Hepatocyte (in vitro differentiated cells): ENCODE data around the gene LAMC2. TPM values are rescaled to one million over a fixed set of nuclear protein-coding genes. Genes with fewer than 3 reads are reported as not detected.

Source experiments
- DNase-seq: peaks from one replicate; pipeline ENCODE4 v3.0.0-alpha.2; 2016; ENCODE audit warnings: low spot score
- H2AFZ ChIP-seq: fragments of 200-600 bp; sonication (generic); 2 replicates; pipeline ENCODE4 v1.6.0; 2016; ENCODE audit warnings: antibody characterized with exemption, mild to moderate bottlenecking
- H3K27ac ChIP-seq: fragments of 200-600 bp; sonication (generic); 2 replicates; pipeline ENCODE4 v1.5.1; 2016; ENCODE audit warnings: mild to moderate bottlenecking
- H3K27me3 ChIP-seq: fragments of 200-600 bp; sonication (generic); 2 replicates; pipeline ENCODE4 v1.6.1; 2016
- H3K36me3 ChIP-seq: fragments of 200-600 bp; sonication (generic); replicated peaks from 2 replicates; pipeline ENCODE4 v1.5.1; 2016; ENCODE audit warnings: low read depth; ENCODE audit not compliant: insufficient read depth
- H3K4me1 ChIP-seq: fragments of 200-600 bp; sonication (generic); 2 replicates; pipeline ENCODE4 v1.5.1; 2016; ENCODE audit warnings: mild to moderate bottlenecking, moderate library complexity; ENCODE audit not compliant: insufficient read depth
- H3K4me2 ChIP-seq: fragments of 200-600 bp; sonication (generic); 2 replicates; pipeline ENCODE4 v1.6.0; 2016
- H3K4me3 ChIP-seq: fragments of 200-600 bp; sonication (generic); 2 replicates; pipeline ENCODE4 v1.5.1; 2016; ENCODE audit warnings: mild to moderate bottlenecking
- H3K79me2 ChIP-seq: fragments of 200-600 bp; sonication (generic); 2 replicates; pipeline ENCODE4 v1.6.0; 2017; ENCODE audit warnings: mild to moderate bottlenecking
- H3K9me2 ChIP-seq: fragments of 200-600 bp; sonication (generic); replicated peaks from 2 replicates; pipeline ENCODE4 v1.6.0; 2017; ENCODE audit warnings: mild to moderate bottlenecking; ENCODE audit not compliant: insufficient read depth
- H3K9me3 ChIP-seq: fragments of 200-600 bp; sonication (generic); 2 replicates; pipeline ENCODE4 v1.5.1; 2016; ENCODE audit warnings: low read depth, mild to moderate bottlenecking
- H4K20me1 ChIP-seq: fragments of 200-600 bp; sonication (generic); 2 replicates; pipeline ENCODE4 v1.6.0; 2016; ENCODE audit warnings: mild to moderate bottlenecking; ENCODE audit not compliant: insufficient read depth, poor library complexity, severe bottlenecking
- CTCF ChIP-seq: fragments of 200-600 bp; sonication (generic); IDR thresholded peaks from 2 replicates; pipeline ENCODE4 v1.5.1; 2016; ENCODE audit warnings: antibody characterized with exemption, mild to moderate bottlenecking; ENCODE audit not compliant: poor library complexity
- EZH2 ChIP-seq: fragments of 200-600 bp; sonication (generic); IDR thresholded peaks from 2 replicates; pipeline ENCODE4 v1.6.1; 2016; ENCODE audit warnings: antibody characterized with exemption, mild to moderate bottlenecking, borderline replicate concordance
- EZH2phosphoT487 ChIP-seq: fragments of 200-600 bp; sonication (generic); IDR thresholded peaks from one replicate; pipeline ENCODE4 v1.6.1; 2018; ENCODE audit warnings: antibody characterized with exemption, mild to moderate bottlenecking, low read depth, moderate library complexity; ENCODE audit not compliant: unreplicated experiment, severe bottlenecking
- WGBS: methylation state at CpG from one replicate; pipeline ENCODE4 v1.1.6; 2016; ENCODE audit warnings: low lambda C conversion rate; ENCODE audit errors: missing lambda C conversion rate; 5-methylcytosine and 5-hydroxymethylcytosine counted together
- polyA plus RNA-seq: library from polyadenylated mRNA; unstranded; fragments of >200 nt; fragmentation: Nextera tagmentation; extraction: Ambion mirVana; gene quantifications from 2 replicates; pipeline ENCODE4 v1.2.1, GENCODE V29; 2016
- total RNA-seq: library from RNA; depleted of rRNA; stranded (reverse); fragments of >200 nt; gene quantifications from 2 replicates; pipeline ENCODE4 v1.2.3, GENCODE V29; 2014

The LAMC2 gene
- total and polyA plus RNA-seq, 2 experiments from 2014 or later: 45.3 to 76.3 TPM

GRCh38 chr1:183274836-183275235 lies 88.8 kb downstream of the LAMC2 start:
- no peak for TF ChIP-seq EZH2phosphoT487
- no peak for TF ChIP-seq CTCF
- Histone ChIP-seq H3K27me3 (no peaks in the 10 kb centered on the region), H3K9me2 (no peaks in the 10 kb centered on the region), H3K79me2 (no peaks in the 10 kb centered on the region), H3K36me3 (no peaks in the 10 kb centered on the region), H4K20me1 (no peaks in the 10 kb centered on the region), H3K4me1 (peaks cover 32% of the 10 kb centered on the region), H3K27ac (no peak overlapping the region), H3K4me3 (no peak overlapping the region), H3K4me2 (no peak overlapping the region), H3K9me3 (no peaks in the 10 kb centered on the region), H2AFZ (no peak overlapping the region)
- WGBS: 95% methylated on average over 3 of the region's 3 CpGs
- DNase-seq: no peak

GRCh38 chr1:183275322-183275721 lies 89.3 kb downstream of the LAMC2 start:
- Histone ChIP-seq H4K20me1 (no peaks in the 10 kb centered on the region), H3K27me3 (no peaks in the 10 kb centered on the region), H3K9me3 (no peaks in the 10 kb centered on the region), H3K36me3 (no peaks in the 10 kb centered on the region), H3K27ac (no peak overlapping the region), H3K9me2 (no peaks in the 10 kb centered on the region), H3K4me3 (no peak overlapping the region), H2AFZ (no peak overlapping the region), H3K4me1 (peaks cover 31% of the 10 kb centered on the region), H3K79me2 (no peaks in the 10 kb centered on the region), H3K4me2 (no peak overlapping the region)
- TF ChIP-seq CTCF (no peak), EZH2phosphoT487 (no peak), EZH2 (no peak)
- no peak for DNase-seq
- 98% methylated on average over 3 of the region's 3 CpGs for WGBS

- TF ChIP-seq CTCF: no peak
- no peak for TF ChIP-seq EZH2
- TF ChIP-seq EZH2phosphoT487: no peak
- no peaks in the 10 kb centered on the region for H3K79me2 ChIP-seq
- H3K27ac ChIP-seq: peak overlapping the region; percentile 68
- no peak overlapping the region for H3K4me3 ChIP-seq
- 41% methylated on average over 9 of the region's 9 CpGs for WGBS
- no peaks in the 10 kb centered on the region for H3K9me3 ChIP-seq
- no peaks in the 10 kb centered on the region for H3K27me3 ChIP-seq
- H3K9me2 ChIP-seq: no peaks in the 10 kb centered on the region
- H2AFZ ChIP-seq: no peak overlapping the region
- no peaks in the 10 kb centered on the region for H4K20me1 ChIP-seq
- H3K36me3 ChIP-seq: no peaks in the 10 kb centered on the region
- peak overlapping the region; percentile 35 for H3K4me2 ChIP-seq
- peak; percentile 41 for DNase-seq
- H3K4me1 ChIP-seq: peaks cover 23% of the 10 kb centered on the region
Measured at GRCh38 chr1:183276386-183277080, 90.5 kb downstream of the LAMC2 start.
